ENCODE results near the gene ARL14.

Gene ARL14

GRCh38 chr3:160722331-160722730 lies 45.4 kb downstream of the ARL14 start:
- no peak for DNase-seq (ENCODE audit: low read depth)

- DNase-seq (ENCODE audit: low read depth): no peak
These were observed 48.4 kb downstream of the ARL14 start for GRCh38 chr3:160725338-160725737.
